GM19324 (cell line): Measurements from ENCODE around the gene FGF10.

Experiments used
- ATAC-seq: cut with Tn5 transposase; IDR thresholded peaks from one replicate; pipeline ENCODE4 v1.9.1; 2021; ENCODE audit warnings: mild to moderate bottlenecking, moderate library complexity; ENCODE audit not compliant: unreplicated experiment, low FRiP score

Gene FGF10

DNA sequence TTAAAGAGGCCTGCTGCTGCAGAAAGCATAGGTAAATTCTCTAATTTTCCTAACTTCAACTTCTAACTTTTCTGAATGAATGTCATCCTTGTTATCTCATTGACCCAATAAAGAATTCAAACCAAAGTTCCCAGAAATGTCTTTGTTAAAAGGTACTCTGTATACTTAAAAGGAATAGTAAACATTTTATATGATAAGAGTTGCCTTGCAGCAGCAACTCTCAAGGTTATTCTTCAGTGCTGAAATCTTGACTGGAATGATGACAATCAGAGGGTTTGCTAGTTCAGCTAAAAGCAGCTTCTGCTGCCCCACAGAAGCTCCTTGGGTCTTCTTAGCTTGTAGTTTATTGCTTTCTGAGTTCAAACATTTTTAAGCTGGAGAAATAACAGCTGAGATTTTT, 28.3 kb downstream of the FGF10 start:
- no peak for ATAC-seq

DNA sequence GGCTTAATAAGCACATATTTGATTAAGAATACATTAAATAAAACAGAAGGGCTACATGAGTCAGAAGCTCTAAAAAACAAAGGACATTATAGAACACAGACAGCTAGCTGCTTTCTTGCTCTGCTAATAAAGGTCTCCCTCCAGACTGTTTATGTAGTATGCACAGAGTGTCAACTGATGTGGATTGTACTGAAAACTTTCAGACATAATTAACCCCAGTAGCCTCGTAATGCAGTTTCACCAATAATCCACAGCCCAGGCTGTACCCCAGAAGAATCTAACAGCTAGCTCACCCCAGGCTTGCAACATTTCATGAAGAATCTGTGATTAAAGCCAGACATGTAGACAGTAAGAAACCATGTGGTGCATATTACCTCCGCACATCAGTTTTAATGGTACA, 30.8 kb downstream of the FGF10 start:
- ATAC-seq, result no peak

DNA sequence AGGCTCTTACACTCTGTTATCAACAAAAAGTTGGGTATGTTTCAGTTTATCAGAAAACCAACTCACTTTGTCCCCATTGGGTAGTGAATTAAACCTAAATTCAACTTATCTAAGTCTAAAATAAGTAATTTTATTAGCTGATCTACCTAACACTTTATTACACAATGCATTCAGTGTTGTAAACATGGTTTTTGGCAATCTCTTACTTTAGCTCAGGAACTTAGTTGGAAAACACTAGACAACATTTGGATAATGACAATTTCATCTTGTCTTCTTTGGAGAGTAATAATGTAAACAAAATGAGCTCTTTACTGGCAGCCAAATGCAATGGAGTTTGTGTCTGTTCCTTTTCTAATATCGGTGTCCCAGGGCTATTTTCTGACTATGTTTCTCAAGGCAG, 33.0 kb downstream of the FGF10 start:
- ATAC-seq, result no peak

GRCh38 chr5:44345871-44346270, 43.3 kb downstream of the FGF10 start:
- no peak for ATAC-seq

DNA sequence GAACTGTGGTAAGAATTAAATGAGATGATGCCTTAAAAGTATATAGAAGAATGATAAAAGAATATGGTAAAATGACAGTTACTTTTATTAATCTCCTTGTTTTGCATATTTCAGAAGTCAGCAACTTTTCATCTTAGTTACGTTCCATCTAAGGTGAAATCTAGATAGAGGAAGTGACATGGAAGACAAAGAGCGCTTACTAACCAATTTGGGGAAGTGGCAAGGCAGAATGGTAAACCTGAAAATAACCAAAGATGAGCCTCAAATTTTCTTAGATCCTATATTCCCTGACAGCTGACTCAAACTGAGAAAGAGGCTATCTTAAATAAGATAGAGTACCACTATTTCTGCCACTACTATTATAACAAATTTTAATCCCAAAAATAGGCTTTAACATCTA, 52.5 kb downstream of the FGF10 start:
- no peak for ATAC-seq

- no peak for ATAC-seq
Observed at GRCh38 chr5:44334622-44335021, 54.6 kb downstream of the FGF10 start.

DNA sequence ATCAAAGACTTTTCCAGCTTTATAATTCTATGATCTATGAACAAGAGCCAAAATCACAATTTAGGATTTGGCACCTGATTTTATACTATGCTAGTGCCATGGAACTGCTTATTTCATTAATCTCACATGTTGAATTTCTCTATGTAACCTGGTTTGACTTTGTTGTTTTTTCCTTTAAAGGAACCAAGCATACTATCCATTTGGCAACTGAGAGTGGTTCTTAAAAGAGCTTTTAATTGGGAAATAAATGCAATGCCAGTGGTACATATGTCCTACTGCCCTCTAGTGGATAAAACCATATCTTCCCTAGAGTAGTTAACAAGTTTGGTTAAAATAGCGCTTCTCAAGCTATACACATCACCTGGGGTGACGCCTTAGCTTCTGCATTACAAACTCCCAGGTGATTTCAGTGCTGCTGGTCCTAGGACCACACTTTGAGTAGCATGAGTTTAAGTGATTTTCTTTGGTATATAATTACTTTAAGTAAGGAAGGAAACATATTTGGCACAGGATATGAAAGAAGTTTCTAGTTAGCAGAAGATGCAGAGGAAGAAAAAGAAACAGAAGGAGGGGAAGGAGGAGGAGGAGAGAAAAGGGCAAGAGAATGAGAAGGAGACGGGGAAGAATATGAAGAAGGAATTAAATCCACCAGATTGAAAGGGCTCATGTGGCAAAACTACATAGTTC, 56.8 kb downstream of the FGF10 start:
- ATAC-seq, result no peak

DNA sequence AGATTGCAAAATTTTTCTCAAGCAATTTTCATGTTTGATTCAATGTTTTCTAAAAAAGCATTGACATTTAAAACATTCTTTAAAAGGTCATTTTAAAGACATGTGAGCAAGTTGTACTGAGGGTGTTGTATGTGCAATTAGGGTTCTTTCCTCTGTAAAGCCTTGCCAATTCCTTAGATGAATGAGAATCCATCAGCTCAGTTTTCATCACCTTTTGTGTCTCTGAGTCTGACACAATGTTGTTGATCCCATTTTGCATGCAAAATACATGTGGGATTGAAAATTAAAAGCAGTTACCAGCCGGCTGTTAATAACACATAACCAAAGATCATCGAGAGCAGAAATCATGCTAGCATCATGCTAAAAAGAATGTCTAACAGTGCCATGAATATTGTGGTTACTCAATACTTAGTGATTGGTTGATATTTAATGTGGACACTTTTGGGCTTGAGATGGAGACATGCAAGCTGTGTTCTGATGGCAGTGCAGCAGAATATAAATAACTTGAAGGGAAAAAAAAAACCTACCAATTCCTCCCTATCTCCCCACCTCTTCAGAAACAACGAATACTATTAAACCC, 57.7 kb downstream of the FGF10 start:
- no peak for ATAC-seq

DNA sequence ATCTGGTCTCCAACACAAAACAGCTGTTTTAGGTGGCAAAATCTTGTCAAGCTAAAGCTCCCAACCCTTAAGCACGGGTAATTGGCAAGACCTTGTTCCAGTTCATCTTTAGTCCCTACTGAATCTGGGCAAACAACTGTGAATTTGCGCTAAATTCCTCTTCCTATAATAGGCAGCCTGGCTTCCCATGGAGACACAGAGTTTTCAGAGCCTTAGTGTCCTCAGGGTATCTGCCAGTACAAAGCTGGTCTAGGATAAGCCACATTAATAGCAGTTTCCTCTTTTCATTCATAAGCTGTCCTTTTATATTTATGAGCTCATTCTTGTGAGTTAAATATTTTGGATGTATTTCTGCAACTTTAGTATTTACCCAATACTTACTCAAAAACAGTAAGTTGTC, 59.5 kb downstream of the FGF10 start:
- no peak for ATAC-seq

DNA sequence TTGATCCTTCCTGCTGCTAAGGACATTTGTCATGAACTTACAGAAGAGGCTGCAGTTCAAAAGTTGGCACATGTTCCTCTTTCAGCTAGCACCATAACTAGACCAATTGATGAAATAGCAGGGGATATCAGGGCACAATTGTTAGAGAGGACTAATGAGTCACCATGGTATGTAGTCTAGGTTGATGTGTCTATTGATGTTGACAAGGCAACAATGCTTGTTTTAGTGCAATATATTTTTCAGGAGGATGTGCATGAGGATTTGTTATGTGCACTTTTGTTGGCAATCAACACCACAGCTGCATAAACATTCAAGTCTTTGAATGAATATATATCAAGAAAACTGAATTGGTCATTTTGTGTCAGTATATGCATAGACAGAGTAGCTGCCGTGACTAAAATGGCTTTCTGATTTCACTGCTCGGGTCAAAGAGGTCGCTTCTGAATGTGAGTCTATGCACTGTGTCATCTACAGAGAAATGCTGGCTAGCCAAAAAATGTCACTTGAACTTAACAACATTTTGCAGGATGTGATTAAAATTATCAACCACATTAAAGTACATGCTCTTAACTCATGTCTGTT, 68.0 kb downstream of the FGF10 start:
- ATAC-seq, result no peak

DNA sequence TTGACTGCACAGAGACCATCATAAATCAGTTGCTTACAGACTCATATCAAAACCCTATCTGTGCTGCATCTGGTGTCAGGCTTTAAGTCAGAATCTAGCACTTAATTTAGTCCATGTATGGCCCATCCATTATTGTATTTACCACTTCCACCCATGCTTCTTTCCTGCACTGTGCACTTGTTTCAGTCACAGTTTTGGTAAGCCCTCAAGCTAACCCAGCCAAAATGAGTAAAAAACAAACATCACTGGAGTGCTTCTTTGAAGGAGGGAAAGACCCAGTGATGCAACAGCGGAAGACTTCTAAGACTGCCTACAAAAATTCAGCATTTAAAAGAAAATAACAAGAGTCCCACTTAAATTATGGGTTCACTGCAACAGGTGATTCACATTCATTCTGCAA, 69.0 kb downstream of the FGF10 start:
- ATAC-seq, result no peak

DNA sequence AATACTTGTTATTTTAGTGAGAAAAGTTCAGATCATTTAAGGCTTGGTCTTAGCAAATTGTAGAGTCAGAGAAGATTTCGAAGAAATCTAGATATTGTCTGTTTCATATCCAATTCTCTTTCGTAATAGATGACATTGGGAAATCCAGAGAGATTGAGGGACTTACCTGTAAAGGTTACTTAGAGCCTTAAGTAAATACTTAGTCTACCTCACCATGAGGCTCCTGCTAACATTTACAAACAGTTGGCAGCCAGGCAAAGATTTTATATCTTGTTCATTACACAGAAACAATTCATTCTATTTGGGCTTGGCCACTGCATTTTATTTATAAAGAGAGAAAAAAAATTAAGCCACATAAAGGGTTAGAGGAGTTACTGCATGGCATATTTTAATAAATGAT, 70.3 kb downstream of the FGF10 start:
- ATAC-seq, result no peak

GRCh38 chr5:44312374-44312773, 76.8 kb downstream of the FGF10 start:
- no peak for ATAC-seq

- no peak for ATAC-seq
Observed at GRCh38 chr5:44300551-44300950, 88.7 kb downstream of the FGF10 start.

DNA sequence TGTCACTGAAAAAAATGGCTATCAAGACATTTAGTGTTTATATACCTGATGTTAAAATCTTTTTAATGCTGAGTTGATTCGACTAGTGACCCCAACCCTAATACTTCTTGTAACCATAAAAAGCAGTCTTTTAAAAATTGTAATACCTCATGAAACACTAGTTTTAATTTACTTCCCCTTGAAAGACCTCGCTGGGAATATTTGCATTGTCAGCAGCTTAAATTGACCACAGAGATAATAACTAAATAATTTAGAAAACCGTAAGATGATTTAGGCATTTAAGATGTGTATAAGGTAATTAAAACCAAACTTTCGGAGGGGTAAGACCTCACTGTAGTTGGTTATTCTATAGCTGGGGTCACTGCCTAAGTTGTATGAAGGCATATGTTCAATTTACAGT, 89.8 kb downstream of the FGF10 start:
- no peak for ATAC-seq

- ATAC-seq, result no peak
Observed at GRCh38 chr5:44294516-44294915, 94.7 kb downstream of the FGF10 start.

GRCh38 chr5:44292736-44293135, 96.5 kb downstream of the FGF10 start:
- ATAC-seq, result no peak

DNA sequence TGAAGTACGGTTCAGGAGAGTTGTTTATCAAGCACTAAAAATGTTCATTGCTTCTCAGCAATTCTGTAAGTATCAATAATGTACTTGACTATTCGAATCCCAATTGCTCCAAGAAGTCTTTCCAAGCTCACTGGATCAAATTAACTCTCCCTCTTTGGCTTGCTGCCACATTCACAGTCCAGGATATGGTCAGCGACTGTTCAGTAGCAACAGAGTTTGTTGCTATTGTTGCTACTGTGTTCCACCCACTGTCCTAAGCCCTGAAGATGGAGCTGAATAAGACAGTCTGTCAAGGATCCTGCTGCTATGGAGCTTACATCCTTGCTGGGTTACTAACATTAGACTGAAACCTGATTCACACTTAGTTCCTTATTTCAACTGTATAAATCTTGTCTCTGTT, 110.8 kb downstream of the FGF10 start:
- ATAC-seq, result no peak

- no peak for ATAC-seq
Observed at GRCh38 chr5:44275908-44276307, 113.3 kb downstream of the FGF10 start.

GRCh38 chr5:44275329-44275728, 113.9 kb downstream of the FGF10 start:
- ATAC-seq, result no peak

DNA sequence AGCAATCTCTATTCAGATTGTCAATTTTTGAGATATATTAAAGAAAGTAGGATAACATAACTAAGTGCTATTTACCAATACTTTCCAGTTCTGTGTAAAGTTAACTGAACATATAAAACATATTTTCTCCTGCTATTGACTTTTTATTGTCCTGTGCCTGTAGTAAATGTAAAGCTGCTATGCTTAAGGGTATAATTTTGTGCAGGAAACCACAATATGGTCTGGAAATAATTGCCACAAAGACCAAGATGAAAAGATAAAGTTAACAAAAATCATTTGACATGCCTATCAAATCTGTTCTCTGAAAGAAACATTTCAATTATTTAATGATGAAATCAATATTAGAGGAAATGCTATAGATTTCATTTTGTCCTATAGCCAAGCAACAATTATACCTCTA, 121.3 kb downstream of the FGF10 start:
- ATAC-seq, result no peak

DNA sequence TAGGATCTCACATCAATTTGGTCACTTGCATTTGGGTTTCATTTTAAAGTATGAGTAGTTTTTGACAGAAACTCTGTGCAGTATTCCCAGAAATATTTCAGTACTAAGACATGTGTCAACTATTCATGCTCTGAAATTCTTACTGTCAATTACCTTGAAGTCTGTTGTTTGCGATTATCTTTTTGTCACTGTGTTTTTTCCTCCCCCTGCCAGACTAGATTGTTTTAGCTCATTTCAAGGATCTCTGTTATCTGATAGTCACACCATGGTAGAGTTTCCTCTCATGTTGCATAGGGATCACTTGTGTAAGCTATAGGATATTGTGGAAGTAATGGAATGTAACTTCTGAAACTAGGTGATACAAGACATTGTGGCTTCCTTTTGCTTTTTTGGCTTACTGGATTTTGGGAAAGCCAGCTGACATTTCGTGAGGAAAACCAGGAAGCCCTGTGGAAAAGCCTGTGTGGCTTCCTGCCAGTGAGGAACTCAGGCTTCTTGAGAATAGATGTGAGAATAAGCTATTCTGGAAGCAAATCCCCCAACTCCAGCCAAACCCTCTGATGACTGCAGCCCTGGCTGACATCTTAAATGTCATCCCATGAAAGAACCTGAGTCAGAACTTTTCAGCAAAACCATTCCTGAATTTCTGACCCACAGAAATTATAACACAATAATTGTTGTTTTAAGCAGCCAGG, 122.2 kb downstream of the FGF10 start:
- ATAC-seq, result no peak
